Chondrocyte (in vitro differentiated cells): ENCODE data around the gene CPVL. TPM values are rescaled to one million over a fixed set of nuclear protein-coding genes. Genes with fewer than 3 reads are reported as not detected.

ENCODE experiments used
- DNase-seq: peaks from one replicate; pipeline ENCODE4 v3.0.0; 2021; ENCODE audit warnings: mixed read lengths, low spot score
- H3K27ac Mint-ChIP-seq: one replicate; pipeline ENCODE4 v1.8.0; 2021; ENCODE audit warnings: mild to moderate bottlenecking, moderate library complexity, mixed read lengths; ENCODE audit not compliant: unreplicated experiment
- H3K27me3 Mint-ChIP-seq: 2 replicates; pipeline ENCODE4 v1.8.0; 2021; ENCODE audit warnings: low read depth, mixed read lengths
- H3K36me3 Mint-ChIP-seq: 2 replicates; pipeline ENCODE4 v1.8.0; 2021; ENCODE audit warnings: low read depth, mixed read lengths
- H3K4me1 Mint-ChIP-seq: 2 replicates; pipeline ENCODE4 v1.8.0; 2021; ENCODE audit warnings: low read depth, mild to moderate bottlenecking, mixed read lengths
- H3K4me3 Mint-ChIP-seq: one replicate; pipeline ENCODE4 v1.8.0; 2021; ENCODE audit warnings: mild to moderate bottlenecking, moderate library complexity, mixed read lengths; ENCODE audit not compliant: unreplicated experiment
- H3K9me3 Mint-ChIP-seq: 2 replicates; pipeline ENCODE4 v1.8.0; 2021; ENCODE audit warnings: low read depth, mixed read lengths
- total RNA-seq: library from RNA; stranded (reverse); gene quantifications from 3 replicates; pipeline ENCODE4 v1.2.1, GENCODE V29; 2021
- TF ChIP-seq, protein P1 (sequence below): fragments of 200-600 bp; sonication (generic); IDR thresholded peaks from 2 replicates; pipeline ENCODE4 v1.5.0; 2021; ENCODE audit warnings: antibody characterized with exemption, mild to moderate bottlenecking, moderate library complexity

CPVL gene
- total RNA-seq, 1 donor from 2014 or later, result 4.9 TPM

DNA sequence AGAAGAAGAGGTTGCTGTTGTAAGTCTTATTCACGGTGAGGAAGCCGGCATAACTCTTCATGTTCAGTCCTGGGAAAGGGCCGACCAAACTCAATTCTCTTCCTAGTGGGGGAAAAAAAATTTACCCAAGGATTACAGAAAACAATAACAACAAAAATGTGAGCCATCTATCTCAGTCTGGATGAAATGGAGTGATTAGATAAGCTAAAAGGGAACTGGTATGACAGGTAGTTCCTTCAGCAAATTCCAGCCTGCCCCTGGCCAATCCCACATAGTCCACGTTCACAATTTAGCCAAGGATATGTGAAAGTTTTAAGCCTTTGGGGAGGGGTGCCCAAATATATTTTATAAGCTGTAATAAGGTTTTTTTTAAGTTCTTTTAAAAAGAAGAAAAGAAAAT lies 33.6 kb downstream of the CPVL start:
- H3K4me1 Mint-ChIP-seq, result peaks cover 15% of the 10 kb centered on the region
- no peak overlapping the region for H3K4me3 Mint-ChIP-seq
- H3K27ac Mint-ChIP-seq, result no peak overlapping the region
- DNase-seq, result no peak
- H3K36me3 Mint-ChIP-seq, result no peaks in the 10 kb centered on the region
- H3K9me3 Mint-ChIP-seq, result peaks cover 5% of the 10 kb centered on the region
- no peaks in the 10 kb centered on the region for H3K27me3 Mint-ChIP-seq
- TF ChIP-seq, protein P1, sequence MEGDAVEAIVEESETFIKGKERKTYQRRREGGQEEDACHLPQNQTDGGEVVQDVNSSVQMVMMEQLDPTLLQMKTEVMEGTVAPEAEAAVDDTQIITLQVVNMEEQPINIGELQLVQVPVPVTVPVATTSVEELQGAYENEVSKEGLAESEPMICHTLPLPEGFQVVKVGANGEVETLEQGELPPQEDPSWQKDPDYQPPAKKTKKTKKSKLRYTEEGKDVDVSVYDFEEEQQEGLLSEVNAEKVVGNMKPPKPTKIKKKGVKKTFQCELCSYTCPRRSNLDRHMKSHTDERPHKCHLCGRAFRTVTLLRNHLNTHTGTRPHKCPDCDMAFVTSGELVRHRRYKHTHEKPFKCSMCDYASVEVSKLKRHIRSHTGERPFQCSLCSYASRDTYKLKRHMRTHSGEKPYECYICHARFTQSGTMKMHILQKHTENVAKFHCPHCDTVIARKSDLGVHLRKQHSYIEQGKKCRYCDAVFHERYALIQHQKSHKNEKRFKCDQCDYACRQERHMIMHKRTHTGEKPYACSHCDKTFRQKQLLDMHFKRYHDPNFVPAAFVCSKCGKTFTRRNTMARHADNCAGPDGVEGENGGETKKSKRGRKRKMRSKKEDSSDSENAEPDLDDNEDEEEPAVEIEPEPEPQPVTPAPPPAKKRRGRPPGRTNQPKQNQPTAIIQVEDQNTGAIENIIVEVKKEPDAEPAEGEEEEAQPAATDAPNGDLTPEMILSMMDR, result no peak

DNA sequence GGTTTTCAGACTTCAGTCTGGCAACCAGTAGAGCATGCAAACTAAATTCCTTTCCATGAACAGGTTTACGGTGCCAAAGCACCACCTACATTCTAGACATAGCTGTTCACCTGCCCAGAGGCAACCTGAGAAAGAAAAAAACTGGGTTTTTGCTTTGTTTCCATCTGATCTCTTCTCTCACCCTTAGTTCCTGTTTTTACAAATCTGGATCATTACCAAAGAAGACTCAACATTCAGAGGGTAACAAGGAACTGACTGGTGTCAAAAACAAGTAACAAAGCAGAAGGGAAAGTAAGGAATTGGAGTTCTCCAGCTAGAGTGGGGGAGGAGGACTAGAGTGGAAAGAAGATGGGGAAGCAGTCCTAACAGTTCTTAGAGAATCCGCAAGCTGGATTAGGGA lies 36.4 kb downstream of the CPVL start:
- Mint-ChIP-seq H3K36me3 (no peaks in the 10 kb centered on the region), H3K4me1 (peaks cover 11% of the 10 kb centered on the region), H3K9me3 (peaks cover 5% of the 10 kb centered on the region), H3K4me3 (no peak overlapping the region), H3K27ac (no peak overlapping the region), H3K27me3 (no peaks in the 10 kb centered on the region)
- DNase-seq, result no peak
- TF ChIP-seq, protein P1, result no peak

DNA sequence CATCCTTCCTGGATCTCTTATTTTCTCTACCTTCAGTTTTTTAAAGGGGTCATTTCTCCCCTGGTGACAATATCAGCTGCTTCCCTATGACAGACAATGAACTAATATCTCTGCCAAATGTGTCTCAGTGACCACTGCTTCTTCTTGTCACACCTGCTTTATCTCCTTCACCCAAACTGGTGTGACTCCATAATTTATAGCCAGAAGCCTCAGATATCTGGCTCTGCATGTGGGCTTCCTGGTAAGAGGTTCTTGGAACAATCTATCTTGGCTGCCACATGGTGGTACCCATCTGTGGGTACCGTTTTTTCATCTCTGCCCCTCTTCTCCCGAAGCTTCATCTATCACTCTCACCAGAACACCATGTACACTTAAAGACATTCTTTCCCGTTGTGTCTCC lies 37.0 kb downstream of the CPVL start:
- Mint-ChIP-seq H3K36me3 (no peaks in the 10 kb centered on the region), H3K9me3 (peaks cover 5% of the 10 kb centered on the region), H3K4me3 (no peak overlapping the region), H3K4me1 (peaks cover 11% of the 10 kb centered on the region), H3K27ac (no peak overlapping the region), H3K27me3 (no peaks in the 10 kb centered on the region)
- TF ChIP-seq, protein P1, result no peak
- DNase-seq, result no peak

DNA sequence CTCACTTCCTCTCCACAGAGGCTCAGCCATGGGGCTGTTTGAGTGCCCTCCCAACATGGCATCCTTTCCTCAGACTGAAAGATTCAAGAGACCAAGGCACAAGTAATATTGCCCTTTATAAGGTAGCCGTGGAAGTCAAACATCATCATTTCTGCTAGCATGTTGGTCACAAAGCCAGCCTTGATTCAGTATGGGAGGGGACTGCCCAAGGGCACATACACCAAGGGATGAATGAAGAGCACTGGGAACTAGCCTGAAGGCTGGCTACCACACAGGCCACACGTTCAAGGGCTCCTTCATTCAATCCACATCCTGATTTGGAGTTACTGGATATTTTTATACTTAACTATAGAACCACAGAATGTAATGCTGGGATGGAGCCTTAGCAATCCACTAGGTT lies 39.3 kb downstream of the CPVL start:
- peaks cover 5% of the 10 kb centered on the region for H3K9me3 Mint-ChIP-seq
- TF ChIP-seq, protein P1, result no peak
- peaks cover 5% of the 10 kb centered on the region for H3K4me1 Mint-ChIP-seq
- no peak for DNase-seq
- H3K4me3 Mint-ChIP-seq, result no peak overlapping the region
- no peaks in the 10 kb centered on the region for H3K36me3 Mint-ChIP-seq
- H3K27ac Mint-ChIP-seq, result no peak overlapping the region
- no peaks in the 10 kb centered on the region for H3K27me3 Mint-ChIP-seq

DNA sequence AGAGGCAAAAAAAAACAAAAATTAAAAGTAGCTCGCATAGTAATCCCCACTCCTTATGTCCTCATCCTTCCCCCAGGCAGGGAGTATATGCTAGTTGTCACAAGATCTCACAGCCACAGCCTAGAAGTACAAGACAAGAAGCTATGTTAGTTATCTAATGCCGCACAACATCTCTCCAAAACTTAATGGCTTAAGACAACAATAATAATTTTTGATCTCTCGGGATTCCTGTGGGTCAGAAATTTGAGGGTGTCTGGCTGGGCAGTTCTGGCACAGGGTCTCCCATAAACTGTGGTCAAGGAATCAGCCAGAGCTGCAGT lies 39.7 kb downstream of the CPVL start:
- TF ChIP-seq, protein P1, result peak; percentile 51
- DNase-seq, result no peak
- no peaks in the 10 kb centered on the region for H3K36me3 Mint-ChIP-seq
- H3K4me1 Mint-ChIP-seq, result peaks cover 5% of the 10 kb centered on the region
- peaks cover 5% of the 10 kb centered on the region for H3K9me3 Mint-ChIP-seq
- no peak overlapping the region for H3K4me3 Mint-ChIP-seq
- no peak overlapping the region for H3K27ac Mint-ChIP-seq
- H3K27me3 Mint-ChIP-seq, result no peaks in the 10 kb centered on the region
